ENCODE data around the gene FKBP10. TPM values are rescaled to one million over a fixed set of nuclear protein-coding genes. Genes with fewer than 3 reads are reported as not detected.

Gene FKBP10
- total RNA-seq, 1 donor from 2014 or later: 81.6 TPM

- FAIRE-seq: no peak
- Histone ChIP-seq H3K4me3 (ENCODE audit: low read depth, low read length) (peak within 1 kb of the TSS; percentile 57), H3K27me3 (ENCODE audit: control insufficient read depth, insufficient read depth, low read length) (no peaks in the 10 kb centered on the region), H3K36me3 (ENCODE audit: control insufficient read depth, insufficient read depth, low read length) (peaks cover 6% of the 10 kb centered on the region)
- TF ChIP-seq CTCF (IDR thresholded peaks at IDR 0.05; ENCODE audit: insufficient read depth, low read length, severe bottlenecking): peak; percentile 96
- DNase-seq (ENCODE audit: low read depth): peak; percentile 66
Observed at GRCh38 chr17:41811549-41812380, 1.0 kb upstream of the FKBP10 start, which contains the start of gene P3H4. Gene P3H4, minus strand, starts transcription at chr17:41811949. Its CDS starts 34 bp downstream, at chr17:41811915.

- peak overlapping the region; percentile 57 for H3K4me3 ChIP-seq (ENCODE audit: low read depth, low read length)
- no peak for TF ChIP-seq CTCF (IDR thresholded peaks at IDR 0.05; ENCODE audit: insufficient read depth, low read length, severe bottlenecking)
- no peaks in the 10 kb centered on the region for H3K27me3 ChIP-seq (ENCODE audit: control insufficient read depth, insufficient read depth, low read length)
- DNase-seq (ENCODE audit: low read depth): no peak
- no peak for FAIRE-seq
- peaks cover 7% of the 10 kb centered on the region for H3K36me3 ChIP-seq (ENCODE audit: control insufficient read depth, insufficient read depth, low read length)
Observed at GRCh38 chr17:41813152-41813680, 412 bp downstream of the FKBP10 start.

- peak overlapping the region; percentile 57 for H3K4me3 ChIP-seq (ENCODE audit: low read depth, low read length)
- no peaks in the 10 kb centered on the region for H3K27me3 ChIP-seq (ENCODE audit: control insufficient read depth, insufficient read depth, low read length)
- peaks cover 10% of the 10 kb centered on the region for H3K36me3 ChIP-seq (ENCODE audit: control insufficient read depth, insufficient read depth, low read length)
- FAIRE-seq (no peak), DNase-seq (ENCODE audit: low read depth) (no peak)
- TF ChIP-seq CTCF (IDR thresholded peaks at IDR 0.05; ENCODE audit: insufficient read depth, low read length, severe bottlenecking): no peak
Observed at GRCh38 chr17:41813699-41814124, 908 bp downstream of the FKBP10 start.

DNA sequence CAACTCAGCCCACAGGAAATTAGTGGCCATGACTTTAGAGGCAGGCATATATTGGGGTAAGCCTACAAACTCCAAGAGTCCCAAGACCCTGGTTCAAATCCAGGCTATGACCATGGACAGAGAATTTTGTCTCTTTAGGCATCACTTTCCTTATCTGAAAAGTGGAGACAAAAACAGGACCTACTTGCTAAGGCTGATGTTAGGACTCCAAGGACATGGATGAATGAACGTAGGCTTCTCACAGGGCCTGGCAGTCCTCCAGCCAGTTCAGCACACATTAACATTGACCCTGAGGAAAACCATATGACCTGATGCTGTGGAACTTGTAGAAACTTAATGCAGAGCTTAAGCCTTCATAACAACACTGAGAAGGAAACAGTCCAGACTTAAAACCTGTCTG, 1.4 kb downstream of the FKBP10 start:
- TF ChIP-seq CTCF (IDR thresholded peaks at IDR 0.05; ENCODE audit: insufficient read depth, low read length, severe bottlenecking): no peak
- no peaks in the 10 kb centered on the region for H3K27me3 ChIP-seq (ENCODE audit: control insufficient read depth, insufficient read depth, low read length)
- no peak for DNase-seq (ENCODE audit: low read depth)
- peaks cover 10% of the 10 kb centered on the region for H3K36me3 ChIP-seq (ENCODE audit: control insufficient read depth, insufficient read depth, low read length)
- FAIRE-seq: no peak
- no peak overlapping the region for H3K4me3 ChIP-seq (ENCODE audit: low read depth, low read length)

GRCh38 chr17:41816637-41817320, 4.0 kb downstream of the FKBP10 start:
- no peaks in the 10 kb centered on the region for H3K27me3 ChIP-seq (ENCODE audit: control insufficient read depth, insufficient read depth, low read length)
- no peak overlapping the region for H3K4me3 ChIP-seq (ENCODE audit: low read depth, low read length)
- no peak for DNase-seq (ENCODE audit: low read depth)
- TF ChIP-seq CTCF (IDR thresholded peaks at IDR 0.05; ENCODE audit: insufficient read depth, low read length, severe bottlenecking): no peak
- peak; percentile 52 for FAIRE-seq
- peaks cover 8% of the 10 kb centered on the region for H3K36me3 ChIP-seq (ENCODE audit: control insufficient read depth, insufficient read depth, low read length)

All from bronchial epithelial cell (primary cell).